Heart right ventricle (tissue), 16 donors: ENCODE results near the gene LYL1. TPM values are rescaled to one million over a fixed set of nuclear protein-coding genes. Genes with fewer than 3 reads are reported as not detected.

Experiments
- ATAC-seq, 8 donors: fragments of 200-7000 bp; cut with Tn5 transposase; one replicate each; pipeline ENCODE4 v1.9.1; 2020; ENCODE audit warnings: mild to moderate bottlenecking in 8 of 8, moderate library complexity in 8 of 8, moderate number of reproducible peaks in 1 of 8
- DNase-seq, 2 donors: peaks; one replicate each; pipeline ENCODE4 v3.0.0-alpha.2; 2020
- H3K27ac ChIP-seq, 10 donors: fragments of 200-600 bp; sonication (generic) in 2 of 10; one replicate each; pipeline versions ENCODE4 v1.5.0 to v1.8.0; 2020 to 2022; ENCODE audit warnings: mild to moderate bottlenecking in 3 of 10
- H3K27me3 ChIP-seq, 7 donors: fragments of 200-600 bp; one replicate each; pipeline ENCODE4 v1.8.0; 2021 to 2022; ENCODE audit warnings: mild to moderate bottlenecking in 2 of 7
- H3K36me3 ChIP-seq, 9 donors: fragments of 200-600 bp; sonication (generic) in 1 of 9; one replicate each; pipeline versions ENCODE4 v1.5.0 to v1.8.0; 2020 to 2022; ENCODE audit warnings: mild to moderate bottlenecking in 2 of 9
- H3K4me1 ChIP-seq, 9 donors: fragments of 200-600 bp; sonication (generic) in 1 of 9; one replicate each; pipeline versions ENCODE4 v1.5.0 to v1.8.0; 2020 to 2022; ENCODE audit warnings: mild to moderate bottlenecking in 4 of 9
- H3K4me3 ChIP-seq, 10 donors: fragments of 200-600 bp; sonication (generic) in 2 of 10; one replicate each; pipeline versions ENCODE4 v1.5.0 to v1.8.0; 2020 to 2022; ENCODE audit warnings: mild to moderate bottlenecking in 7 of 10, moderate library complexity in 2 of 10
- H3K9me3 ChIP-seq, 11 donors: fragments of 200-600 bp in 10 of 11; sonication (generic) in 2 of 11; one replicate each; pipeline versions ENCODE4 v1.5.0 to v1.8.0; 2013 to 2022; ENCODE audit warnings: mild to moderate bottlenecking in 2 of 11, control low read depth in 1 of 11, moderate library complexity in 1 of 11
- WGBS, 2 donors: extraction: QIAGEN DNeasy Blood & Tissue Kit; methylation state at CpG; one replicate each; pipeline ENCODE4 v1.1.7; 2013; ENCODE audit warnings: inconsistent platforms in 1 of 2; 5-methylcytosine and 5-hydroxymethylcytosine counted together
- intact Hi-C, 10 donors: fragments of 100-400 bp; cut with DNase I; formaldehyde crosslinking; loops; one replicate each; pipeline versions ENCODE4 v1.11.1 to v1.14.2; 2022
- polyA plus RNA-seq, 2 donors: library from polyadenylated mRNA; stranded (reverse); fragments of 200-250 nt; gene quantifications; one replicate each; pipeline ENCODE4 v1.2.3, GENCODE V29; 2013
- total RNA-seq, 10 donors: library from RNA; stranded (reverse); fragmentation: NEBNext Ultra II Directional in 3 of 10; extraction: Animal tissue kit (Norgen Biotek cat#: 25700) in 3 of 10; gene quantifications; one replicate each; pipeline versions ENCODE4 v1.2.1 to v1.2.4, GENCODE V29; 2021 to 2023
- TF ChIP-seq, protein P1 (sequence below), 9 donors: fragments of 200-600 bp; sonication (generic) in 2 of 9; IDR thresholded peaks; one replicate each; pipeline versions ENCODE4 v1.5.0 to v1.8.0; 2021 to 2022; ENCODE audit warnings: antibody characterized with exemption in 9 of 9, mild to moderate bottlenecking in 5 of 9, moderate library complexity in 1 of 9
- donor health status: Arrhythmogenic right ventricular cardiomyopathy.
- donor health status: ischemic (EF 13 %, LVEDD 7.1; RV severe dilation, severe dysfunction).
- donor health status: healthy with polysubstance abuse.
- donor health status: DM: no; HTN: yes; CAD: no.
- donor health status: DM: no; HTN: no; CAD: no.
- donor health status: ischemic (EF 25% LVEDD 6.9; RV normal size, moderate dysfunction).
- donor health status: ischemic (EF 25% LVEDD 5.7; RV mildly dilated, moderate dysfunction).
- donor health status: healthy.
- donor health status: DM: yes; HTN: yes; CAD: no.
- donor health status: Ischemic cardiomyopathy.
- donor health status: ischemic (EF 35%, LVEDD 5.7; RV mildly dilated, moderate dysfunction).
- donor health status: nonischemic (EF 11% LVEDD 7.7; RV severe dilation, severe dysfunction).
- donor health status: DM: yes; HTN: yes; CAD: no.
- donor health status: PGD.
- donor health status: ischemic (EF 29% LVEDD 5.4; RV normal size, mild dysfunction).
- donor health status: nonischemic (EF 23%, LVEDD 6.1; RV moderate dilation, normal function).

Gene LYL1
- total and polyA plus RNA-seq, 12 donors, result 3.4 to 13.0 (median 7.4) TPM

DNA sequence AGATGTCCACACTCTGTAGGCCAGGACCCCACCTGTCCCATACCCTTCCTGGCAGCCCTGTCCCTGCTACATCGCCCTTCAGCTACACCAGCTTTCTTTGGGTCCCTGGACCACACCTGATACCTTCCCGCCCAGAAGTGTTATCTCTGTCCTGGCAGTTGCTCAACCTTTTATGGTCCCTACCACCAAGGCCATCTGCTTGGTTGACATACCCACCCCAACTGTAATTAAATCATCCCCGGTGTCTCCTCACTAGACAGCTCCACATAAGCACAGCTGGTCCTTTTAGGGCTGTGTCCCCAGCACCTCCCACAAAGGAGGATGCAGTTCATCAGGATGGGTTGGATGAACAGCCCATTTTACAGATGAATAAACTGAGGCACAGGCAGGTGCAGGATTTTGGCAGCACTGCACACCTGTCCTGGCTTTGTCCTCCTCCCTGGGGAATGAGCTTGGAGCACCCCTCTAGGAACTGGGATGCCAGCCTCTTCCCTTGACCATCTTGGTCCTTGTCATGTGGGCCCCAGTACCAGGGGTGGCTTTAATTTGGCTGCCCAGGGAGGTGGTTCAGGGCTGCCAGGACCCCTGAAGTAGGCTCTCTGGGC is 28.3 kb upstream of the LYL1 start:
- H3K27me3 ChIP-seq, result no peaks in the 10 kb centered on the region

GRCh38 chr19:13129384-13129783 is 26.7 kb upstream of the LYL1 start:
- Histone ChIP-seq H3K27ac (no peak overlapping the region), H3K4me1 (peaks cover 0 to 30% (median 20%) of the 10 kb centered on the region in 9 donors), H3K27me3 (no peaks in the 10 kb centered on the region), H3K36me3 (peaks cover 0 to 15% (median 0%) of the 10 kb centered on the region in 9 donors), H3K4me3 (no peak overlapping the region), H3K9me3 (no peaks in the 10 kb centered on the region)
- 93 to 94% methylated on average over 9 of the region's 9 CpGs for WGBS, 2 donors
- intact Hi-C loops, result loop anchor here in 3 of 10 donors (10.0 kb wide), 1 partner anchor 135 kb away; no protein-coding TSS in a partner anchor
- DNase-seq, result no peak
- TF ChIP-seq, protein P1, sequence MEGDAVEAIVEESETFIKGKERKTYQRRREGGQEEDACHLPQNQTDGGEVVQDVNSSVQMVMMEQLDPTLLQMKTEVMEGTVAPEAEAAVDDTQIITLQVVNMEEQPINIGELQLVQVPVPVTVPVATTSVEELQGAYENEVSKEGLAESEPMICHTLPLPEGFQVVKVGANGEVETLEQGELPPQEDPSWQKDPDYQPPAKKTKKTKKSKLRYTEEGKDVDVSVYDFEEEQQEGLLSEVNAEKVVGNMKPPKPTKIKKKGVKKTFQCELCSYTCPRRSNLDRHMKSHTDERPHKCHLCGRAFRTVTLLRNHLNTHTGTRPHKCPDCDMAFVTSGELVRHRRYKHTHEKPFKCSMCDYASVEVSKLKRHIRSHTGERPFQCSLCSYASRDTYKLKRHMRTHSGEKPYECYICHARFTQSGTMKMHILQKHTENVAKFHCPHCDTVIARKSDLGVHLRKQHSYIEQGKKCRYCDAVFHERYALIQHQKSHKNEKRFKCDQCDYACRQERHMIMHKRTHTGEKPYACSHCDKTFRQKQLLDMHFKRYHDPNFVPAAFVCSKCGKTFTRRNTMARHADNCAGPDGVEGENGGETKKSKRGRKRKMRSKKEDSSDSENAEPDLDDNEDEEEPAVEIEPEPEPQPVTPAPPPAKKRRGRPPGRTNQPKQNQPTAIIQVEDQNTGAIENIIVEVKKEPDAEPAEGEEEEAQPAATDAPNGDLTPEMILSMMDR (IDR thresholded peaks at IDR 0.05), result no peak
- ATAC-seq, result no peak

More for the DNA sequence above, 28.3 kb upstream of the LYL1 start:
- Histone ChIP-seq H3K4me3 (no peak overlapping the region), H3K36me3 (peaks cover 0 to 25% (median 5%) of the 10 kb centered on the region in 9 donors), H3K27ac (no peak overlapping the region), H3K9me3 (no peaks in the 10 kb centered on the region), H3K4me1 (peaks cover 0 to 34% (median 25%) of the 10 kb centered on the region in 9 donors)
- WGBS, 2 donors, result 94 to 96% methylated on average over 3 of the region's 3 CpGs
- intact Hi-C loops, result no loop called here
- TF ChIP-seq, protein P1 (IDR thresholded peaks at IDR 0.05), result no peak
- DNase-seq, result no peak
- no peak for ATAC-seq

DNA sequence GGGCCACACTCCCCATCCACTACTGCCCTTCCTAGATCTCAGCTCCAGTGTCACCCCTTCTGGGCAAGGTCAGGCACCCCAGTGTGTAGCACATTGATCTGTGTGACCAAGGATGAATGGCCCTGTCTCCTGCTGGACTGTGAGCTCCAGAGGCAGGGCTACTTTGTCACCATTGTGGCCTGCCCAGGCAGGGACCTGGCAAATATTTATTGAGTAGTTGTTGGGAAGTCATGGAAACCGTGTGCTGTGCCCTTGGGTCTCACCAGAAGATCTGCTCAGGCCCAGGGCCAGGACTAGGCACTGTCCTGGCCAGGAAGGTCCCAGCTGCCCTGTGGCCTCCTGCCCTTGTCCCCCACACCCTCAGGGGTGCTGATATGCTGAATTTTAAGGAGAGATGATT is 25.9 kb upstream of the LYL1 start:
- no peak for DNase-seq
- Histone ChIP-seq H3K27me3 (no peaks in the 10 kb centered on the region), H3K4me1 (peaks cover 0 to 27% (median 12%) of the 10 kb centered on the region in 9 donors), H3K27ac (peak overlapping the region in 1 of 10 donors; percentile 35), H3K4me3 (no peak overlapping the region), H3K9me3 (no peaks in the 10 kb centered on the region), H3K36me3 (peaks cover 0 to 18% (median 0%) of the 10 kb centered on the region in 9 donors)
- TF ChIP-seq, protein P1 (IDR thresholded peaks at IDR 0.05), result no peak
- ATAC-seq, result peak in 4 of 8 donors; percentile 15 to 47 (median 24)
- intact Hi-C loops, result loop anchor here in 3 of 10 donors (10.0 kb wide), 1 partner anchor 136 kb away; no protein-coding TSS in a partner anchor
- 55 to 87% methylated on average over 1 of the region's 1 CpG for WGBS, 2 donors

- H3K9me3 ChIP-seq, result no peaks in the 10 kb centered on the region
These were observed 25.3 kb upstream of the LYL1 start for GRCh38 chr19:13127811-13128575.

More at GRCh38 chr19:13127811-13128575, 25.3 kb upstream of the LYL1 start:
- ATAC-seq (peak in 1 of 8 donors; percentile 14), DNase-seq (no peak)
- intact Hi-C loops, result loop anchor here in 3 of 10 donors (10.0 kb wide), 1 partner anchor 137 kb away; no protein-coding TSS in a partner anchor
- TF ChIP-seq, protein P1 (IDR thresholded peaks at IDR 0.05), result no peak
- Histone ChIP-seq H3K27ac (peak overlapping the region in 1 of 10 donors; percentile 35), H3K27me3 (no peaks in the 10 kb centered on the region), H3K4me1 (peaks cover 0 to 21% (median 7%) of the 10 kb centered on the region in 9 donors), H3K4me3 (no peak overlapping the region), H3K36me3 (peaks cover 0 to 18% (median 0%) of the 10 kb centered on the region in 9 donors)
- WGBS, 2 donors, result 89 to 90% methylated on average over 6 of the region's 6 CpGs
